IMR-90 (cell line): ENCODE results near the gene ACBD7. TPM values are rescaled to one million over a fixed set of nuclear protein-coding genes. Genes with fewer than 3 reads are reported as not detected.

ENCODE experiments used
- ATAC-seq: fragments of 200-7000 bp; cut with Tn5 transposase; 2 replicates; pipeline ENCODE4 v1.9.1; 2020; ENCODE audit warnings: low read depth, mild to moderate bottlenecking, moderate library complexity
- BruUV-seq: library from RNA; stranded (reverse); fragments of 400-500 nt; replicated peaks from 2 replicates; lab custom pipeline; 2021; lab: Mats Ljungman, UMichigan
- CTCF ChIA-PET: fragments of 300-600 bp; formaldehyde crosslinking; extraction: SDS; loops from one replicate; lab custom pipeline; 2021; ENCODE audit warnings: antibody characterized with exemption; lab: Yijun Ruan, JAX
- POLR2A ChIA-PET: fragments of 300-600 bp; sonication (Branson Sonifier 250); formaldehyde crosslinking; loops from one replicate; lab custom pipeline; 2022; ENCODE audit warnings: antibody characterized with exemption; ENCODE audit not compliant: unreplicated experiment; lab: Charles Lee
- DNase-seq: peaks from one replicate; pipeline ENCODE4 v3.0.0; 2013
- H2AFZ ChIP-seq: replicated peaks from 2 replicates; pipeline ENCODE3; 2013; ENCODE audit warnings: low read length, mild to moderate bottlenecking; ENCODE audit not compliant: poor library complexity
- H2AK5ac ChIP-seq: 2 replicates; pipeline ENCODE4 v1.6.1; 2013; ENCODE audit warnings: low read depth, low read length, inconsistent platforms
- H2AK9ac ChIP-seq: replicated peaks from 2 replicates; pipeline ENCODE3; 2013; ENCODE audit warnings: mild to moderate bottlenecking, low read depth, low read length, moderate library complexity; ENCODE audit not compliant: poor library complexity
- H2BK120ac ChIP-seq: 2 replicates; pipeline ENCODE4 v1.6.1; 2013; ENCODE audit warnings: low read depth, low read length, inconsistent platforms
- H2BK15ac ChIP-seq: 3 replicates; pipeline ENCODE4 v1.6.1; 2013; ENCODE audit warnings: low read depth, low read length, inconsistent platforms
- H2BK20ac ChIP-seq: 2 replicates; pipeline ENCODE4 v1.6.1; 2013; ENCODE audit warnings: low read depth, mild to moderate bottlenecking, inconsistent platforms, low read length, moderate library complexity
- H2BK5ac ChIP-seq: 2 replicates; pipeline ENCODE4 v1.6.1; 2013; ENCODE audit warnings: mild to moderate bottlenecking, low read depth, low read length, inconsistent platforms; ENCODE audit not compliant: poor library complexity, severe bottlenecking
- H3K14ac ChIP-seq: replicated peaks from 2 replicates; pipeline ENCODE4 v1.6.1; 2013; ENCODE audit warnings: low read depth, low read length, inconsistent platforms
- H3K18ac ChIP-seq: 2 replicates; pipeline ENCODE4 v1.6.1; 2013; ENCODE audit warnings: low read depth, low read length, control low read depth
- H3K23ac ChIP-seq: 2 replicates; pipeline ENCODE4 v1.6.1; 2013; ENCODE audit warnings: low read depth, low read length, inconsistent platforms
- H3K27ac ChIP-seq: 2 replicates; pipeline ENCODE4 v1.5.1; 2013; ENCODE audit warnings: mild to moderate bottlenecking, control low read depth, low read length; ENCODE audit not compliant: insufficient read depth
- H3K27me3 ChIP-seq: 2 replicates; pipeline ENCODE4 v1.6.1; 2013; ENCODE audit warnings: low read length; ENCODE audit not compliant: control insufficient read depth, insufficient read depth
- H3K36me3 ChIP-seq: 2 replicates; pipeline ENCODE4 v1.6.1; 2013; ENCODE audit warnings: low read length, mixed read lengths; ENCODE audit not compliant: control insufficient read depth, insufficient read depth
- H3K4ac ChIP-seq: 2 replicates; pipeline ENCODE4 v1.6.1; 2013; ENCODE audit warnings: low read depth, low read length, inconsistent platforms
- H3K4me1 ChIP-seq: 2 replicates; pipeline ENCODE4 v1.6.1; 2013; ENCODE audit warnings: low read length, mixed read lengths; ENCODE audit not compliant: control insufficient read depth, insufficient read depth
- H3K4me2 ChIP-seq: 2 replicates; pipeline ENCODE4 v1.6.1; 2013; ENCODE audit warnings: low read depth, mild to moderate bottlenecking, control low read depth, low read length, moderate library complexity
- H3K4me3 ChIP-seq: 2 replicates; pipeline ENCODE4 v1.5.1; 2013; ENCODE audit warnings: low read depth, mild to moderate bottlenecking, control low read depth, low read length, moderate library complexity; ENCODE audit not compliant: insufficient read depth
- H3K56ac ChIP-seq: 2 replicates; pipeline ENCODE4 v1.6.1; 2013; ENCODE audit warnings: low read length, inconsistent platforms; ENCODE audit not compliant: insufficient read depth; ENCODE audit errors: extremely low read depth
- H3K79me1 ChIP-seq, 2 experiments: 2 replicates each; pipeline ENCODE4 v1.6.1; 2013; ENCODE audit warnings: low read length in 2 of 2, inconsistent platforms in 1 of 2, low read depth in 1 of 2
- H3K9ac ChIP-seq: 2 replicates; pipeline ENCODE4 v1.6.1; 2013; ENCODE audit warnings: low read depth, low read length, control low read depth
- H3K9me1 ChIP-seq: 2 replicates; pipeline ENCODE4 v1.6.1; 2013; ENCODE audit warnings: low read length, inconsistent platforms; ENCODE audit not compliant: insufficient read depth
- H3K9me3 ChIP-seq: 2 replicates; pipeline ENCODE4 v1.6.1; 2013; ENCODE audit warnings: low read length; ENCODE audit not compliant: control insufficient read depth, insufficient read depth
- H4K20me1 ChIP-seq: 2 replicates; pipeline ENCODE4 v1.6.1; 2013; ENCODE audit warnings: low read length, inconsistent platforms; ENCODE audit not compliant: insufficient read depth
- H4K5ac ChIP-seq: 2 replicates; pipeline ENCODE4 v1.6.1; 2013; ENCODE audit warnings: mild to moderate bottlenecking, low read depth, low read length, control low read depth
- H4K8ac ChIP-seq, 2 experiments: 2 replicates each; pipeline ENCODE4 v1.6.1; 2013; ENCODE audit warnings: low read depth in 2 of 2, low read length in 2 of 2, control low read depth in 1 of 2, inconsistent platforms in 1 of 2
- H4K91ac ChIP-seq: 2 replicates; pipeline ENCODE4 v1.6.1; 2013; ENCODE audit warnings: low read depth, low read length, inconsistent platforms; ENCODE audit not compliant: insufficient read depth
- BHLHE40 ChIP-seq: fragments of 150-350 bp; IDR thresholded peaks from 2 replicates; pipeline ENCODE4 v1.6.1; 2016; ENCODE audit warnings: mild to moderate bottlenecking, low read depth, low read length
- CEBPB ChIP-seq: IDR thresholded peaks from 2 replicates; pipeline ENCODE4 v1.6.1; 2012; ENCODE audit warnings: low read depth, low read length, improper control_type of control experiment
- CHD1 ChIP-seq: IDR thresholded peaks from 2 replicates; pipeline ENCODE4 v1.6.1; 2012; ENCODE audit warnings: low read depth, low read length, improper control_type of control experiment
- CTCF ChIP-seq: conservative IDR thresholded peaks from 2 replicates; pipeline ENCODE4 v1.5.1; 2012; ENCODE audit warnings: mild to moderate bottlenecking, low read depth, low read length, improper control_type of control experiment
- FOS ChIP-seq: fragments of 150-350 bp; IDR thresholded peaks from 2 replicates; pipeline ENCODE4 v1.6.1; 2016; ENCODE audit warnings: low read depth, low read length
- MAFK ChIP-seq: IDR thresholded peaks from 2 replicates; pipeline ENCODE4 v1.6.1; 2012; ENCODE audit warnings: low read depth, low read length, improper control_type of control experiment
- MAZ ChIP-seq: IDR thresholded peaks from 2 replicates; pipeline ENCODE4 v1.6.1; 2012; ENCODE audit warnings: low read depth, mild to moderate bottlenecking, low read length, improper control_type of control experiment, moderate library complexity, borderline replicate concordance
- MXI1 ChIP-seq: IDR thresholded peaks from 2 replicates; pipeline ENCODE4 v1.6.1; 2012; ENCODE audit warnings: low read depth, mild to moderate bottlenecking, low read length, moderate library complexity, borderline replicate concordance
- POLR2A ChIP-seq: IDR thresholded peaks from 2 replicates; pipeline ENCODE4 v1.6.1; 2012; ENCODE audit warnings: mild to moderate bottlenecking, low read depth, low read length
- RAD21 ChIP-seq: IDR thresholded peaks from 2 replicates; pipeline ENCODE4 v1.6.1; 2012; ENCODE audit warnings: low read length, improper control_type of control experiment
- SMC3 ChIP-seq: fragments of 150-350 bp; IDR thresholded peaks from 2 replicates; pipeline ENCODE4 v1.6.1; 2016; ENCODE audit warnings: low read depth, mild to moderate bottlenecking, antibody characterized with exemption, low read length, moderate library complexity
- USF2 ChIP-seq: fragments of 150-350 bp; IDR thresholded peaks from 2 replicates; pipeline ENCODE4 v1.6.1; 2017; ENCODE audit warnings: mild to moderate bottlenecking, antibody characterized with exemption, low read length, low read depth
- WGBS, 2 experiments: methylation state at CpG; one replicate each; pipeline versions ENCODE4 v1.1.5 to v1.1.7; 2013; ENCODE audit warnings: missing lambda C conversion rate in 2 of 2; ENCODE audit not compliant: insufficient read length in 1 of 2; ENCODE audit errors: extremely low coverage in 2 of 2; 5-methylcytosine and 5-hydroxymethylcytosine counted together
- dilution Hi-C: fragments of 300-500 bp; cut with HindIII; formaldehyde crosslinking; loops from one replicate; pipeline ENCODE4 v1.14.3; 2018; ENCODE audit warnings: low sequenced_read_pairs; ENCODE audit not compliant: unreplicated experiment
- in situ Hi-C: fragments of 300-500 bp; cut with MboI; formaldehyde crosslinking; loops from 3 replicates; pipeline ENCODE4 v1.14.3; 2019; ENCODE audit warnings: low sequenced_read_pairs, inconsistent platforms, mixed read lengths
- intact Hi-C: fragments of 100-400 bp; cut with micrococcal nuclease; formaldehyde crosslinking; loops from 2 replicates; pipeline ENCODE4 v1.10.0; 2022
- polyA plus RNA-seq, 3 experiments: library from polyadenylated mRNA; depleted of rRNA; stranded (reverse); fragments of >200 nt; gene quantifications; 2 replicates each; pipeline ENCODE4 v1.2.3, GENCODE V29; 2012; ENCODE audit warnings: low replicate concordance in 1 of 3
- total RNA-seq: library from RNA; depleted of rRNA; stranded (reverse); fragments of >200 nt; gene quantifications from 2 replicates; pipeline ENCODE4 v1.2.3, GENCODE V29; 2012
- TF ChIP-seq, protein P1 (sequence below): fragments of 150-350 bp; IDR thresholded peaks from 2 replicates; pipeline ENCODE4 v1.6.1; 2016; ENCODE audit warnings: low read depth, mild to moderate bottlenecking, low read length, moderate library complexity, borderline replicate concordance

Gene ACBD7
- total and polyA plus RNA-seq, 2 of the 4 experiments (the other 2 are of a cell fraction), result 0.29 to 0.54 TPM

DNA sequence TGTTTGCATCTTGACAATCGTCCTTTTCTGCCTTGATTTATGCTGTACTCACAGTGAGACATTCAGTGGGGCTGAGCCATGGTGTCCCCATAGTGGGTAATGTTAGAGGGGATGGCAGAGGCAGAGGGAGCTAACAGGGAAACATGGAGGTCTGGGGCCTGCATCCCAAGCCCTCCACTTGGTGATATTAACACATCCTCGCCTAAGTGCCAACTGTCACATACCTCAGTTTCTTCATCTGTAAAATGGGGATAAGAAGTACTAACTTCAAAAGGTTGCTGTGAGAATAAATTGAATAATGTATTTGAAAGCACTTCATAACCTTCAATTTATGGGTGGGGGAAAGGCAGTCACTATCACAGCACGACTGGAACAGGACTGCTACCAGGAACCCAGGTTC is 36.3 kb upstream of the ACBD7 start:
- no CpG with 5 or more reads among the region's 3 CpGs for WGBS, 2 experiments
- H3K56ac ChIP-seq, result no peak overlapping the region
- ATAC-seq (no peak), DNase-seq (no peak)
- H3K4me2 ChIP-seq, result no peak overlapping the region
- H3K4ac ChIP-seq, result no peak overlapping the region
- H2BK15ac ChIP-seq, result no peak overlapping the region
- dilution Hi-C loops, result no loop called here
- no peaks in the 10 kb centered on the region for H3K9me1 ChIP-seq
- no peak overlapping the region for H2BK5ac ChIP-seq
- H3K27me3 ChIP-seq, result no peaks in the 10 kb centered on the region
- H3K18ac ChIP-seq, result no peak overlapping the region; the same call in 1 of the 2 replicates
- intact Hi-C loops, result no loop called here
- H3K23ac ChIP-seq, result no peak overlapping the region
- peaks cover 4% of the 10 kb centered on the region for H3K36me3 ChIP-seq
- H2AK9ac ChIP-seq, result no peak overlapping the region
- H4K20me1 ChIP-seq, result no peaks in the 10 kb centered on the region
- H4K5ac ChIP-seq, result no peak overlapping the region
- no peak for TF ChIP-seq FOS
- no peak for TF ChIP-seq CTCF
- TF ChIP-seq CHD1, result no peak
- no peak for TF ChIP-seq SMC3
- no peak for TF ChIP-seq RAD21
- TF ChIP-seq CEBPB, result no peak
- TF ChIP-seq MAZ, result no peak
- TF ChIP-seq MAFK, result no peak
- no peak for TF ChIP-seq POLR2A
- TF ChIP-seq MXI1, result no peak
- TF ChIP-seq USF2, result no peak
- no peak for TF ChIP-seq BHLHE40
- TF ChIP-seq, protein P1, sequence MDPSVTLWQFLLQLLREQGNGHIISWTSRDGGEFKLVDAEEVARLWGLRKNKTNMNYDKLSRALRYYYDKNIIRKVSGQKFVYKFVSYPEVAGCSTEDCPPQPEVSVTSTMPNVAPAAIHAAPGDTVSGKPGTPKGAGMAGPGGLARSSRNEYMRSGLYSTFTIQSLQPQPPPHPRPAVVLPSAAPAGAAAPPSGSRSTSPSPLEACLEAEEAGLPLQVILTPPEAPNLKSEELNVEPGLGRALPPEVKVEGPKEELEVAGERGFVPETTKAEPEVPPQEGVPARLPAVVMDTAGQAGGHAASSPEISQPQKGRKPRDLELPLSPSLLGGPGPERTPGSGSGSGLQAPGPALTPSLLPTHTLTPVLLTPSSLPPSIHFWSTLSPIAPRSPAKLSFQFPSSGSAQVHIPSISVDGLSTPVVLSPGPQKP, result no peak
- H4K91ac ChIP-seq, result no peak overlapping the region
- H2AK5ac ChIP-seq, result no peak overlapping the region
- H3K4me3 ChIP-seq, result no peak overlapping the region
- no peak overlapping the region for H2AFZ ChIP-seq
- in situ Hi-C loops, result no loop called here
- peaks cover 2 to 11% of the 10 kb centered on the region in 2 experiments; a peak in 3 of 4 replicates for H3K79me1 ChIP-seq
- no peak overlapping the region for H3K27ac ChIP-seq
- H3K9me3 ChIP-seq, result no peaks in the 10 kb centered on the region
- POLR2A ChIA-PET, result no interaction called here
- CTCF ChIA-PET, result no interaction called here
- H3K4me1 ChIP-seq, result peaks cover 7% of the 10 kb centered on the region
- H4K8ac ChIP-seq, result no peak overlapping the region
- H3K9ac ChIP-seq, result no peak overlapping the region
- H2BK20ac ChIP-seq, result no peak overlapping the region
- no peak overlapping the region for H3K14ac ChIP-seq
- BruUV-seq, result no TSS peak
- no peak overlapping the region for H2BK120ac ChIP-seq
